Measurements from ENCODE around the gene PNPLA5. TPM values are rescaled to one million over a fixed set of nuclear protein-coding genes. Genes with fewer than 3 reads are reported as not detected.

PNPLA5 gene
- total and polyA plus RNA-seq, 9 of the 15 experiments (the other 6 are each of a cell fraction or from before 2014, with no cell fraction given): not detected

DNA sequence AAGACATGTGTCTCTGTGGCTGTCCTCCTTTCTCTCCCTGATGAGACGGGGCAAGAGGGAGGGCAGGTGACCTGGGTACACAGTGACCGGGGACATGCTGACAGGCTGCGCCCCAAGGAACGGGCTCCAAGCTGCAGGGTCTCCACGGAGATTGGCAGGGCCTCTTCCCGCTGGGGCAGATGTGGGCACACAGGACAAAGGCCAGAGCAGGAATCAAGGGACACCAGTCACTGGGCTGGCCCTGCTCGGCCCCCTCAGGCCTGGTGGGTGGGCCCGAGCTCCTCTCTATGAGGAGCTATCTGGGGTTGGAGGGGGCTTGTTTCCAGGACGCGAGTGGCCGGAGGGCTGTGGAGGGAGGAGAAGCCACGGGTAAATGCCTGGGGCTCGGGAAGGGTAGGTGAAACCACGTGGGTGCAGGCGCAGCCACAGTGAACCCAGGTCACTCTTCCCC, 11.2 kb downstream of the PNPLA5 start (continued):
- TF ChIP-seq C11orf30 (IDR thresholded peaks at IDR 0.05; ENCODE audit: low read depth) (no peak), MTF1 (CRISPR knock-in tag; IDR thresholded peaks at IDR 0.05; ENCODE audit: borderline replicate concordance) (no peak), PYGO2 (tag; IDR thresholded peaks at IDR 0.05) (no peak), SETDB1 (IDR thresholded peaks at IDR 0.05; ENCODE audit: low read length) (no peak), ARNT (IDR thresholded peaks at IDR 0.05) (no peak), ZC3H11A (IDR thresholded peaks at IDR 0.05; ENCODE audit: low read depth, low read length) (no peak), TBP (optimal IDR thresholded peaks at IDR 0.05; ENCODE audit: low read depth, low read length) (no peak)
- TF ChIP-seq, protein P1, sequence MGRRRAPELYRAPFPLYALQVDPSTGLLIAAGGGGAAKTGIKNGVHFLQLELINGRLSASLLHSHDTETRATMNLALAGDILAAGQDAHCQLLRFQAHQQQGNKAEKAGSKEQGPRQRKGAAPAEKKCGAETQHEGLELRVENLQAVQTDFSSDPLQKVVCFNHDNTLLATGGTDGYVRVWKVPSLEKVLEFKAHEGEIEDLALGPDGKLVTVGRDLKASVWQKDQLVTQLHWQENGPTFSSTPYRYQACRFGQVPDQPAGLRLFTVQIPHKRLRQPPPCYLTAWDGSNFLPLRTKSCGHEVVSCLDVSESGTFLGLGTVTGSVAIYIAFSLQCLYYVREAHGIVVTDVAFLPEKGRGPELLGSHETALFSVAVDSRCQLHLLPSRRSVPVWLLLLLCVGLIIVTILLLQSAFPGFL (CRISPR knock-in tag; IDR thresholded peaks at IDR 0.05): no peak

DNA sequence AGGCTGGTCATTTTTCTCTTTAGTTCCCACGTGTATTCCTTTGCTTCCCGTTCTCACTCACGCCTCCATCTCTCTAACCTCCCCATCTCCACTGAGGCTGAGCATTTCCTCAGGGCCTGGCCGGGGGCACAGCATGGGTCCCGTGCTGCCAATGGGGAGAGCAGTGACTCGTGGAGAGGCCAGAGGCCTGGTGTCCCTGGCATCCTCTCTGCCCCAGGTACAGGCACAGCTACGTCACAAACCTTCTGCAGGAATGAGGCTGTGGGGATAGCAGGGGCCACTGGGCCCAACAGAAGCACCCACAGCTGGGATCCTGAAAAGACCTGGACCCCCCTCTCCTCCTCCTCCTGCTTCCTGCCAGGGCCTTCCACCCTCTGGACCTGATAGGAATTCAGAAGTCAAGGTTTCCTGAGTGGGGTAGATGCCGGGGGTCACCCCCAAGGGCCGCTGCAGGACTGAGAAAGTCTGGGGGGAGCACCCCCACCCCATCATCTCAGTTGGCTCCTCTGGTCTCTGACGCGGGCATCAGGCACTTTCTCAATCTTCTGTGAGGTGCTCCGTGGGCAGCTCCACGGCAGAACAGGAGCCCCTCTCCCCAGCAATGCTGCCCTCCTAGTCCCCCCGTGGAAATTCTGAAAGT, 11.8 kb downstream of the PNPLA5 start:
- no peak overlapping the region for H3K4me2 ChIP-seq (ENCODE audit: insufficient read depth, low read length)
- no peak for FAIRE-seq
- TF ChIP-seq E2F3 (CRISPR knock-in tag; IDR thresholded peaks at IDR 0.05) (no peak), THRA (IDR thresholded peaks at IDR 0.05) (no peak), SP1 (CRISPR knock-in tag; IDR thresholded peaks at IDR 0.05) (no peak), TSC22D4 (tag; IDR thresholded peaks at IDR 0.05) (no peak), ESRRB (CRISPR knock-in tag; IDR thresholded peaks at IDR 0.05; ENCODE audit: borderline replicate concordance) (no peak), SNIP1 (IDR thresholded peaks at IDR 0.05; ENCODE audit: low read depth) (no peak), COPS2 (conservative IDR thresholded peaks at IDR 0.05) (no peak), GTF2F1 (IDR thresholded peaks at IDR 0.05; ENCODE audit: low read depth, low read length) (no peak), ETV1 (tag; conservative IDR thresholded peaks at IDR 0.05; ENCODE audit: low read depth) (no peak), NONO (IDR thresholded peaks at IDR 0.05; ENCODE audit: low read depth in 2 of 2, low read length in 1 of 2) (no peak), SAFB2 (IDR thresholded peaks at IDR 0.05; ENCODE audit: borderline replicate concordance, low read depth, low read length, severe bottlenecking) (no peak), RAD51 (IDR thresholded peaks at IDR 0.05; ENCODE audit: borderline replicate concordance, low read depth) (no peak), MYC (IDR thresholded peaks at IDR 0.05; ENCODE audit: low read depth, low read length) (no peak), MYC (CRISPR knock-in tag; IDR thresholded peaks at IDR 0.05; ENCODE audit: borderline replicate concordance, low read depth) (no peak)

More for the DNA sequence above, 11.8 kb downstream of the PNPLA5 start:
- WGBS (ENCODE audit: insufficient coverage, low coverage, missing lambda C conversion rate): 2% methylated on average over 9 of the region's 14 CpGs
- Histone ChIP-seq H3K36me3 (ENCODE audit: control insufficient read depth, insufficient read depth, low read length) (no peaks in the 10 kb centered on the region), H3K4me1 (replicated peaks in 1 of 2; ENCODE audit: control insufficient read depth in 2 of 2, insufficient read depth in 2 of 2, low read length in 2 of 2) (no peaks in the 10 kb centered on the region; a peak in 1 of 5 replicates), H3K9me3 (replicated peaks; ENCODE audit: control insufficient read depth, insufficient read depth, low read depth, low read length) (no peaks in the 10 kb centered on the region), H3K79me2 (ENCODE audit: control insufficient read depth, insufficient read depth, low read length) (no peaks in the 10 kb centered on the region), H4K20me1 (replicated peaks; ENCODE audit: control insufficient read depth, insufficient read depth, low read length) (no peaks in the 10 kb centered on the region), H3K9ac (ENCODE audit: insufficient read depth in 1 of 2, low read depth in 2 of 2, low read length in 2 of 2) (no peak overlapping the region), H3K27ac (ENCODE audit: extremely low read depth, low read depth, low read length) (no peak overlapping the region), H2AFZ (ENCODE audit: low read depth, low read length) (no peak overlapping the region), H3K9me1 (ENCODE audit: control insufficient read depth, insufficient read depth, low read length) (no peaks in the 10 kb centered on the region), H3K27me3 (ENCODE audit: control insufficient read depth in 2 of 2, insufficient read depth in 2 of 2, low read length in 2 of 2) (no peaks in the 10 kb centered on the region; a peak in 1 of 5 replicates), H3K4me3 (no peak overlapping the region)
- intact Hi-C loops (cut with micrococcal nuclease): loop anchor here (10.0 kb wide), 1 partner anchor 745 kb away; no protein-coding TSS in a partner anchor
- in situ Hi-C loops (cut with MboI): no loop called here
- no TSS peak for BruUV-seq (replicated peaks)
- CTCF ChIA-PET (ENCODE audit: low intra/inter-chr PET ratio): no interaction called here
- ATAC-seq (no peak), DNase-seq (ENCODE audit: extremely low read depth in 1 of 4, low spot score in 3 of 4) (no peak)
- POLR2A ChIA-PET: interaction anchor here (1.0 kb wide), 1 partner anchor 51 kb away, joined by 3 read pairs; no protein-coding TSS in a partner anchor
